Prostate gland (tissue), 2 donors: Measurements from ENCODE around the gene GALNT13.

Experiments used
- POLR2A ChIP-seq: fragments of 450-650 bp; IDR thresholded peaks from one replicate; pipeline ENCODE4 v1.6.1; 2016; ENCODE audit warnings: antibody characterized with exemption, mild to moderate bottlenecking
- TF ChIP-seq, protein P1 (sequence below), 4 experiments: fragments of 200-600 bp in 2 of 4; fragments of 450-650 bp in 2 of 4; sonication (generic) in 2 of 4; IDR thresholded peaks; 1 replicate in 3 of 4; 2 replicates in 1 of 4; pipeline ENCODE4 v1.5.1; 2016 to 2019; ENCODE audit warnings: antibody characterized with exemption in 4 of 4, mild to moderate bottlenecking in 2 of 4, moderate library complexity in 2 of 4

DNA sequence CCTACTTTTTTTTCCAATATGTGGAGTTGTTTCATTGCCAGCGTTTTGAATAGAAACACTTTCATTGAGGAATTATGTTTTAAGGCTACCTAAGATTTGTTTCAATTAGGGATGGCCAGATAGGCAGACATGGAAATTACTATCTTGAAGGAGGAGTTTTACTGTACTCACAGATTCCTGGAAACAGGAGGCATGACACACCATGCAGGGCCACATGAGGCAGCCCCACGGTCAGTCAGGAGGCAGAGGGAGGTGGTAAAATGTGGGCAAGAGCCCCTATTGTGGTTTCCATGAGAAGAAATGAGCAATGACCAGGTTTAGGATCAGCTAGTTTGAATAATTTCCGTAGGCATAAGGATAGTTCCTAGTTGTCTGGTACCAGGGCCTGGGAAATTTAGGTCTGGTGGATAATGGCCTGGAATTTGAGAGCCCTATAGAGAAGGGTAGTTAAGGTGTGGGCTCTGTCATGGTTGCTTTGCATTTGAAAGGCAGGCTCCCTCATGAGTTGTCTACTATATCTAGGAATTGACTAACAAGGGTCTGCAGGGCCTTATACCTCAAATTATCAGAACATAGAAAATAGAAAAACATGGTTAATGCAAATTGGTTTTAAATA, 466.7 kb downstream of the GALNT13 start:
- TF ChIP-seq, protein P1, sequence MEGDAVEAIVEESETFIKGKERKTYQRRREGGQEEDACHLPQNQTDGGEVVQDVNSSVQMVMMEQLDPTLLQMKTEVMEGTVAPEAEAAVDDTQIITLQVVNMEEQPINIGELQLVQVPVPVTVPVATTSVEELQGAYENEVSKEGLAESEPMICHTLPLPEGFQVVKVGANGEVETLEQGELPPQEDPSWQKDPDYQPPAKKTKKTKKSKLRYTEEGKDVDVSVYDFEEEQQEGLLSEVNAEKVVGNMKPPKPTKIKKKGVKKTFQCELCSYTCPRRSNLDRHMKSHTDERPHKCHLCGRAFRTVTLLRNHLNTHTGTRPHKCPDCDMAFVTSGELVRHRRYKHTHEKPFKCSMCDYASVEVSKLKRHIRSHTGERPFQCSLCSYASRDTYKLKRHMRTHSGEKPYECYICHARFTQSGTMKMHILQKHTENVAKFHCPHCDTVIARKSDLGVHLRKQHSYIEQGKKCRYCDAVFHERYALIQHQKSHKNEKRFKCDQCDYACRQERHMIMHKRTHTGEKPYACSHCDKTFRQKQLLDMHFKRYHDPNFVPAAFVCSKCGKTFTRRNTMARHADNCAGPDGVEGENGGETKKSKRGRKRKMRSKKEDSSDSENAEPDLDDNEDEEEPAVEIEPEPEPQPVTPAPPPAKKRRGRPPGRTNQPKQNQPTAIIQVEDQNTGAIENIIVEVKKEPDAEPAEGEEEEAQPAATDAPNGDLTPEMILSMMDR (IDR thresholded peaks at IDR 0.05), result no peak
- no peak for TF ChIP-seq POLR2A
